GM21381 (cell line): ENCODE results near the gene PHOSPHO1.
"Not testable (repeated sequence)": the region's sequence is repeated elsewhere in the genome, so short reads cannot be mapped to it uniquely, and the experiment has no call there.

Source experiments
- ATAC-seq: cut with Tn5 transposase; IDR thresholded peaks from one replicate; pipeline ENCODE4 v1.9.1; 2021; ENCODE audit warnings: mild to moderate bottlenecking, moderate library complexity; ENCODE audit not compliant: unreplicated experiment

The PHOSPHO1 gene

GRCh38 chr17:49194297-49194607, 36.3 kb downstream of the PHOSPHO1 start:
- no peak for ATAC-seq

- no peak for ATAC-seq
These were observed 36.9 kb downstream of the PHOSPHO1 start for GRCh38 chr17:49193513-49194296.

- ATAC-seq: peak; percentile 36
These were observed 38.5 kb downstream of the PHOSPHO1 start for GRCh38 chr17:49191917-49192741.

- peak; percentile 7 for ATAC-seq
These were observed 39.1 kb downstream of the PHOSPHO1 start for GRCh38 chr17:49191409-49191916.

GRCh38 chr17:49190932-49191331, 39.7 kb downstream of the PHOSPHO1 start:
- no peak for ATAC-seq

- no peak for ATAC-seq
These were observed 43.3 kb downstream of the PHOSPHO1 start for GRCh38 chr17:49187301-49187700.

- ATAC-seq: not testable (repeated sequence)
These were observed 45.2 kb downstream of the PHOSPHO1 start for GRCh38 chr17:49185381-49185780.

GRCh38 chr17:49184522-49184921, 46.1 kb downstream of the PHOSPHO1 start:
- ATAC-seq: not testable (repeated sequence)

GRCh38 chr17:49183801-49184200, 46.8 kb downstream of the PHOSPHO1 start:
- ATAC-seq: no peak

- ATAC-seq: no peak
These were observed 47.2 kb downstream of the PHOSPHO1 start for GRCh38 chr17:49183341-49183740.

GRCh38 chr17:49180998-49181635, 49.5 kb downstream of the PHOSPHO1 start:
- ATAC-seq: no peak

GRCh38 chr17:49180303-49180702, 50.3 kb downstream of the PHOSPHO1 start:
- ATAC-seq: no peak

- ATAC-seq: not testable (repeated sequence)
These were observed 54.6 kb downstream of the PHOSPHO1 start for GRCh38 chr17:49175978-49176377.
